Breast epithelium (tissue), 3 donors: ENCODE data around the gene ZNF223.

Experiments
- POLR2A ChIP-seq: fragments of 450-650 bp; IDR thresholded peaks from one replicate; pipeline ENCODE4 v1.6.1; 2016; ENCODE audit warnings: antibody characterized with exemption, mild to moderate bottlenecking, moderate library complexity
- POLR2AphosphoS5 ChIP-seq, 3 donors: sonication (generic); formaldehyde crosslinking; IDR thresholded peaks; one replicate each; pipeline ENCODE4 v1.6.1; 2017; ENCODE audit warnings: antibody characterized with exemption in 3 of 3
- TF ChIP-seq, protein P1 (sequence below), 3 donors: fragments of 450-650 bp; IDR thresholded peaks; one replicate each; pipeline ENCODE4 v1.5.1; 2016 to 2017; ENCODE audit warnings: antibody characterized with exemption in 3 of 3, mild to moderate bottlenecking in 3 of 3, moderate library complexity in 3 of 3

DNA sequence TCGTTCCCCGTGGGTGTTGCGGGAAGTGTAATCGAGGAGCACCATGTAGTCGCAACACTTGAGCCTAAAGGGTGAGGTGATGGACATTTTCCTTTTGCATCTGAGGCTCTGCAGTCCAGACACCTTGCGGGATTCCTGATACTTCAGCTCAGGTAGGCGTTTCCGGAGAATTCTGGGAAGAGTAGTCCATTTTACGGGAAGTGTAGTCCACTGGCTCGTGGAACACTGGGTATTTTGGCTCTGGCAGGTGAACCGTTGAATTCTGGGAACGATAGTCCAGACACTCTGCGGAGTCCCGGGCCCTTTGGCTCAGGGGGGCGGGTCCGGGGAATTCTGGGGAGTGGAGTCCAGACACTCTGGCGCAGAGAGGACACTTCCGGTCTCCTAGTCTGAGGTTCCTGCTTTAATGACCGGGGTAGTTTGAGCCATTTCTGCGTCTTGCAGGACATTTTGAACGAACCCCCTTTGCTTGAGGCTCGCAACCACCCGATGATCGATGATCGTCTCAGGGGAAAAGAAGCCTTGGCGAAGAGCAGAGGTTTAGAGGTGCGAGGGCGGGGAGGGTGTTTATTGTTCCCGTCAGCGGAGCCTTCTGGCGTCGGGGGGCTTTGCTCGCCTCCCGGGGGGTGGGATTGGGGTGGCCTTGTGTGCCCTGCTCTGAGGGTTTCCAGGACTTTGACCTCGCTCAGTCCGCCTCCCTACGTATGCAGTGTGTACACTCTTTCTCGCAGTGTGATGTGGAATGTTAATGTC, at the start of gene ZNF223:
- TF ChIP-seq POLR2AphosphoS5 (IDR thresholded peaks at IDR 0.05) = peak; percentile 69 to 81 (median 79)
- no peak for TF ChIP-seq POLR2A
- TF ChIP-seq, protein P1, sequence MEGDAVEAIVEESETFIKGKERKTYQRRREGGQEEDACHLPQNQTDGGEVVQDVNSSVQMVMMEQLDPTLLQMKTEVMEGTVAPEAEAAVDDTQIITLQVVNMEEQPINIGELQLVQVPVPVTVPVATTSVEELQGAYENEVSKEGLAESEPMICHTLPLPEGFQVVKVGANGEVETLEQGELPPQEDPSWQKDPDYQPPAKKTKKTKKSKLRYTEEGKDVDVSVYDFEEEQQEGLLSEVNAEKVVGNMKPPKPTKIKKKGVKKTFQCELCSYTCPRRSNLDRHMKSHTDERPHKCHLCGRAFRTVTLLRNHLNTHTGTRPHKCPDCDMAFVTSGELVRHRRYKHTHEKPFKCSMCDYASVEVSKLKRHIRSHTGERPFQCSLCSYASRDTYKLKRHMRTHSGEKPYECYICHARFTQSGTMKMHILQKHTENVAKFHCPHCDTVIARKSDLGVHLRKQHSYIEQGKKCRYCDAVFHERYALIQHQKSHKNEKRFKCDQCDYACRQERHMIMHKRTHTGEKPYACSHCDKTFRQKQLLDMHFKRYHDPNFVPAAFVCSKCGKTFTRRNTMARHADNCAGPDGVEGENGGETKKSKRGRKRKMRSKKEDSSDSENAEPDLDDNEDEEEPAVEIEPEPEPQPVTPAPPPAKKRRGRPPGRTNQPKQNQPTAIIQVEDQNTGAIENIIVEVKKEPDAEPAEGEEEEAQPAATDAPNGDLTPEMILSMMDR (IDR thresholded peaks at IDR 0.05) = no peak
